ENCODE measurements around the gene EXOC3L1. TPM values are rescaled to one million over a fixed set of nuclear protein-coding genes. Genes with fewer than 3 reads are reported as not detected.

Gene EXOC3L1, protein sequence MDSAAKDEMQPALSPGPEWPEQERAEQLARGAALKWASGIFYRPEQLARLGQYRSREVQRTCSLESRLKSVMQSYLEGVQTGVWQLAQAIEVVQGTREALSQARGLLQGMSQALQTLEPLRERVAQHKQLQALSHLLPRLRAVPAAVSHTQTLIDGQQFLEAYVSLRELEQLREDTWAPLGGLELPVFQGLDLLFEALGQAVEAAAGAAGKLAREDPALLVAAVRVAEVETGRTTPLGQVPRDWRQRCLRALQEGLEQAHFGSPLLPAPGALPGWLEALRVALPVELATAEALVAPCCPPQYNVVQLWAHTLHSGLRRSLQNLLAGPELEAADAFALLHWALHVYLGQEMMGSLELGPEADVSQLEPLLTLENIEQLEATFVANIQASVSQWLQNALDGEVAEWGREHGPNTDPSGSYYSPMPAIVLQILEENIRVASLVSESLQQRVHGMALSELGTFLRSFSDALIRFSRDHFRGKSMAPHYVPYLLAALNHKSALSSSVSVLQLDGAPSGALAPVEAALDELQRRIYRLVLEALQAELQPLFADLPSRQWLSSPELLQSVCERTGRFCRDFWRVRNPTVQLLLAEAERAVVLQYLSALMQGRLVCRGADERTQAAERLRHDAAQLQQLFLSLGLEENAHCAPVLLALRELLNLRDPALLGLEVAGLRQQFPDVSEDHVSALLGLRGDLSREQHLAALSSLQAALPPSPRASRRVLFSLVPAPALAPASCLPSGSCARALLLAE
- total RNA-seq = 1 to 10 TPM in 1 of 2 donors, under 1 TPM in 1; 0.68 to 1.5 TPM

DNA sequence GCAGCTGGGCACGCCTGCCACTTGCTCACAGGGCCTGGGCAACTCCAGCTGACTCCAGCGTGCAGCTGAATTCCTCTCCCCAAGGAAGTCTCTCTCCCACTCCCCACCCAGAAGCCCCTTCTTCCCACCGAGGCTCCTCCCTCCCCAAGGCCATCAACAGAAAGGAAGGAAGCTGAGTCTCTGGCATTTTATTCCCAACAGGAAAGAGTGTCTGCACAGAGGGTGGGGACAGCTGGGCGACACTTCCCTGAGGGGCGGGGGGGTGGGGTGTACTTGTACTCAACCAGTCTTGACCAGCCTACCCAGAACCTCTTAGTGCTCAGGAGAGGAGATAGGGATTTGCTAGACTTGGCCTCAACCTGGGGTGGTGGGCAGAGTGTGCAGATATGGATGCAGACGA is at the start of gene EXOC3L1:
EXOC3L1 (minus strand) TSS at position 96 of the 400 bp plus-strand sequence. CDS start 460 bp downstream, outside the sequence.
- no peak for DNase-seq (ENCODE audit: low spot score)
- Histone ChIP-seq H3K9me3 (no peaks in the 10 kb centered on the region), H3K4me1 (ENCODE audit: control insufficient read depth in 1 of 2, low read depth in 2 of 2) (peaks cover 21 to 37% of the 10 kb centered on the region in 2 donors), H3K4me3 (no peak within 1 kb of the TSS), H3K36me3 (peaks cover 10% of the 10 kb centered on the region), H3K27me3 (replicated peaks; ENCODE audit: insufficient read depth) (no peaks in the 10 kb centered on the region), H3K27ac (no peak within 1 kb of the TSS)
- TF ChIP-seq, protein P1, sequence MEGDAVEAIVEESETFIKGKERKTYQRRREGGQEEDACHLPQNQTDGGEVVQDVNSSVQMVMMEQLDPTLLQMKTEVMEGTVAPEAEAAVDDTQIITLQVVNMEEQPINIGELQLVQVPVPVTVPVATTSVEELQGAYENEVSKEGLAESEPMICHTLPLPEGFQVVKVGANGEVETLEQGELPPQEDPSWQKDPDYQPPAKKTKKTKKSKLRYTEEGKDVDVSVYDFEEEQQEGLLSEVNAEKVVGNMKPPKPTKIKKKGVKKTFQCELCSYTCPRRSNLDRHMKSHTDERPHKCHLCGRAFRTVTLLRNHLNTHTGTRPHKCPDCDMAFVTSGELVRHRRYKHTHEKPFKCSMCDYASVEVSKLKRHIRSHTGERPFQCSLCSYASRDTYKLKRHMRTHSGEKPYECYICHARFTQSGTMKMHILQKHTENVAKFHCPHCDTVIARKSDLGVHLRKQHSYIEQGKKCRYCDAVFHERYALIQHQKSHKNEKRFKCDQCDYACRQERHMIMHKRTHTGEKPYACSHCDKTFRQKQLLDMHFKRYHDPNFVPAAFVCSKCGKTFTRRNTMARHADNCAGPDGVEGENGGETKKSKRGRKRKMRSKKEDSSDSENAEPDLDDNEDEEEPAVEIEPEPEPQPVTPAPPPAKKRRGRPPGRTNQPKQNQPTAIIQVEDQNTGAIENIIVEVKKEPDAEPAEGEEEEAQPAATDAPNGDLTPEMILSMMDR (IDR thresholded peaks at IDR 0.05) = no peak
- no peak for ATAC-seq (ENCODE audit: insufficient number of reproducible peaks, low FRiP score, low read depth)

DNA sequence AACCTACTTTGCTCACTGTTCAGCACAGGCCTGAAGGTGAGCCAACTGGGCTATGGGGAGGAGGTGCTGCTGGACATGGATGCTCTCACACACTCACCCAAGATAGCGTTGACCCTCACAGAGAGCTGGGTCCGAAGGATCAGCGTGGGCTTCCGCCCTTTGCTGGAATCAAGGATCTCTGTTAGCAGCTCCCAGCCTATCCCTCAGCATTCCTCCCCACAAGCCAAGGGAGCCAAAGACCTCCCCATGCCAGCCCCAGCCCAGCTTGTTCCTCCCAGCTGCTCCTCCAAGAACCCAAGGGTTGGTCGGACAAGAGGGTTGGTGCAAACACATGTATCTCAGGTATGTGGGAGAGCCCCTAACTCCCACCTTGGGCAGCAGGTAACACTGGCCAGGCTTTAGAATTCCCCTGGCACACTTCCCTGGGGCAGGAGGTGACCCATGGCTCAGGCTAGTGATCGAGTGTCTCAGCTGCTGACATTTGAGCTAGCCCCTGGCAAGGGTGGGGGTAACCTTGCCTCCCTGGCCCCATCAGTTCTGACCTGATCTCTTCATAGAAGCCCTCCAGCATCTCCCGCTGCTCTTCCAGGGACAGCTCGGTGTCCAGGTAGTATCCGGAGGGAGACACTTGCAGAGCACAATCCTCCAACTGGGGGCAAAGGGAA is 49.0 kb upstream of the EXOC3L1 start:
- no peaks in the 10 kb centered on the region for H3K27me3 ChIP-seq (replicated peaks; ENCODE audit: insufficient read depth)
- TF ChIP-seq, protein P1 (IDR thresholded peaks at IDR 0.05) = no peak
- H3K4me3 ChIP-seq = no peak overlapping the region
- ATAC-seq (ENCODE audit: insufficient number of reproducible peaks, low FRiP score, low read depth) = no peak
- H3K9me3 ChIP-seq = no peaks in the 10 kb centered on the region
- peaks cover 33% of the 10 kb centered on the region for H3K36me3 ChIP-seq
- H3K27ac ChIP-seq = no peak overlapping the region
- DNase-seq (ENCODE audit: low spot score) = no peak
- H3K4me1 ChIP-seq (ENCODE audit: control insufficient read depth in 1 of 2, low read depth in 2 of 2) = peaks cover 16 to 26% of the 10 kb centered on the region in 2 donors

DNA sequence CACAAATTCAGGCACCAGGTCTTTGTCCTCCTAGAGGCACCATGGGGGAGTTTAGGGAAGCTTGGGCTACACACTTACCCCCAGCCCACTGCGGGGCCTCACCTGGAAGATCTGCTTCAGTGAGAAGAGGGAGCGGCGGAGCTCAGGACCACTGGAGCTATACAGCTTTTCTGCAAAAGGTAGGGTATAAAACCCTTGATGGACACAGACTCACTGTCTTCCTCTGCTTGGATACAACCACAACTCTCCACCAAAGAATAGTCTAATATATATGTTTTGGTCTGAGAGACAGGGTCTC is 48.3 kb upstream of the EXOC3L1 start:
- Histone ChIP-seq H3K27ac (no peak overlapping the region), H3K4me1 (ENCODE audit: control insufficient read depth in 1 of 2, low read depth in 2 of 2) (peaks cover 11 to 21% of the 10 kb centered on the region in 2 donors), H3K27me3 (replicated peaks; ENCODE audit: insufficient read depth) (no peaks in the 10 kb centered on the region), H3K36me3 (peaks cover 38% of the 10 kb centered on the region), H3K9me3 (no peaks in the 10 kb centered on the region), H3K4me3 (no peak overlapping the region)
- ATAC-seq (ENCODE audit: insufficient number of reproducible peaks, low FRiP score, low read depth) = no peak
- DNase-seq (ENCODE audit: low spot score) = no peak
- TF ChIP-seq, protein P1 (IDR thresholded peaks at IDR 0.05) = no peak

DNA sequence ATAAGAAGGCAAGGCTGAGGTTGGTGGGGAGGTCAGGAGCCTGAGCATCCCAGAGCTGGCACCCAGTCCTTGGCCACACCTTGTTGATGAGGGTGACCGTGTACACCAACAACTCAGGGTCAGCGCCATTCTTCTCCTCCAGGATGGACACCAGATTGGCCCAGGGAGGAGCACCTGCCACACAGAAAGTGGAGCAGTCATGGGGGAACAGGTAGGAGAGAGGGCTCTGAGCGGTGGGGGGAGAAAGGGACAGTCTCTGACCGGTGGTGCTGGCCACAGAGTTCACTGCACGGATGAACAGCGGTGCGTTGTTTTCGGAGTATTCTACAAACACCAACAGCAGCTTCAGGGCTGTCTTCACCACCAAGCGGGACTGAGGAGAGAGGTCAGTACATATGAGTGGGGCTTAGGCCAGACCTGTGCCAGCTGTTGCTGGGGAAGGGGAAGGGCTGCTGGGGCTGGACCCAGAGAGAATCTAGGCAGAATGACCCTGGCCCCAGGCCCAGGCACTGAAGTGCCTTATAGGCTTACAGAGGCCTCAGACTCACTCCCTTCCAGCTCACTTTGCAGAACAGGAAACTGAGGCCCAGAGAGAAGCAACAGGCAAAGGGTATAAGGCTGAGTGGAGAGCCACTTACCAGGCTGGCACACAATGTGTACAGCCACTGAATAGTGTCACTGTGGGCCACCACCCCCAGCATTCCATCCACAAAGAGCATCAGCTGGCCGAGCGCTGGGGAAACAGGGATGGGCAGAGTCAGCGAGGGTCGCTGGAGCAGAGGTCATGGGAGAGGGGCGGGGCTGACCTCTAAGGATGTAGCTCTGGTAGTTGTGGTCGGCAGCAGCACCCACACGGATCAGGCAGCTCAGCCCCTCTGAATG is 47.7 kb upstream of the EXOC3L1 start:
- peaks cover 11 to 21% of the 10 kb centered on the region in 2 donors for H3K4me1 ChIP-seq (ENCODE audit: control insufficient read depth in 1 of 2, low read depth in 2 of 2)
- TF ChIP-seq, protein P1 (IDR thresholded peaks at IDR 0.05) = no peak
- no peak overlapping the region for H3K27ac ChIP-seq
- peaks cover 39% of the 10 kb centered on the region for H3K36me3 ChIP-seq
- no peak overlapping the region for H3K4me3 ChIP-seq
- H3K27me3 ChIP-seq (replicated peaks; ENCODE audit: insufficient read depth) = no peaks in the 10 kb centered on the region
- H3K9me3 ChIP-seq = no peaks in the 10 kb centered on the region
- ATAC-seq (ENCODE audit: insufficient number of reproducible peaks, low FRiP score, low read depth) (no peak), DNase-seq (ENCODE audit: low spot score) (no peak)
